LNCaP clone FGC (cell line): ENCODE data around the gene USP10.
"Not testable (repeated sequence)": the region's sequence is repeated elsewhere in the genome, so short reads cannot be mapped to it uniquely, and the experiment has no call there.

ENCODE experiments used
- DNase-seq: peaks from one replicate; pipeline ENCODE4 v3.0.0-alpha.2; 2011; ENCODE audit warnings: low read depth
- H3K4me3 ChIP-seq: 2 replicates; pipeline ENCODE4 v1.5.1; 2011; ENCODE audit warnings: mild to moderate bottlenecking, low read depth, low read length, control low read depth
- CTCF ChIP-seq: IDR thresholded peaks from 2 replicates; pipeline ENCODE4 v1.5.1; 2012; ENCODE audit warnings: mild to moderate bottlenecking; ENCODE audit not compliant: control insufficient read depth, insufficient read depth; ENCODE audit errors: extremely low read depth

USP10 gene

GRCh38 chr16:84687715-84688114 lies 12.1 kb upstream of the USP10 start:
- DNase-seq, result no peak

GRCh38 chr16:84688163-84688562 lies 11.6 kb upstream of the USP10 start:
- not testable (repeated sequence) for H3K4me3 ChIP-seq, DNase-seq

More at GRCh38 chr16:84687715-84688114, 12.1 kb upstream of the USP10 start:
- no peak overlapping the region for H3K4me3 ChIP-seq
- TF ChIP-seq CTCF, result no peak

- H3K4me3 ChIP-seq, result no peak overlapping the region
- DNase-seq, result no peak
- no peak for TF ChIP-seq CTCF
These were observed 10.7 kb upstream of the USP10 start for GRCh38 chr16:84689111-84689510.

GRCh38 chr16:84690088-84690819 lies 9.5 kb upstream of the USP10 start:
- no peak for TF ChIP-seq CTCF
- no peak overlapping the region for H3K4me3 ChIP-seq
- no peak for DNase-seq

- H3K4me3 ChIP-seq, result no peak overlapping the region
- no peak for TF ChIP-seq CTCF
- DNase-seq, result no peak
These were observed 7.2 kb upstream of the USP10 start for GRCh38 chr16:84692451-84693214.

GRCh38 chr16:84693869-84694268 lies 5.9 kb upstream of the USP10 start:
- not testable (repeated sequence) for DNase-seq, H3K4me3 ChIP-seq

GRCh38 chr16:84694980-84695379 lies 4.8 kb upstream of the USP10 start:
- TF ChIP-seq CTCF, result no peak
- no peak for DNase-seq
- H3K4me3 ChIP-seq, result no peak overlapping the region
